ENCODE data around the gene EDDM3A. TPM values are rescaled to one million over a fixed set of nuclear protein-coding genes. Genes with fewer than 3 reads are reported as not detected.

Gene EDDM3A
- total and polyA plus RNA-seq, 2 of the 13 experiments (the other 11 are each of a cell fraction or from before 2014, with no cell fraction given), result not detected

GRCh38 chr14:20775043-20775442, 29.4 kb downstream of the EDDM3A start:
- Histone ChIP-seq H3K36me3 (replicated peaks in 1 of 2; ENCODE audit: control insufficient read depth in 1 of 2, insufficient read depth in 2 of 2, low read length in 2 of 2) (no peaks in the 10 kb centered on the region), H3K4me3 (replicated peaks in 1 of 3; ENCODE audit: insufficient read depth in 1 of 3, low read depth in 2 of 3, low read length in 3 of 3) (no peak overlapping the region), H3K27ac (ENCODE audit: extremely low read length, insufficient read depth, low read length) (no peak overlapping the region), H3K79me2 (ENCODE audit: insufficient read depth, low read length) (no peaks in the 10 kb centered on the region), H3K4me2 (ENCODE audit: low read depth, low read length) (no peak overlapping the region), H2AFZ (ENCODE audit: low read length) (no peak overlapping the region), H3K27me3 (ENCODE audit: control insufficient read depth in 1 of 2, insufficient read depth in 2 of 2, low read length in 2 of 2) (no peaks in the 10 kb centered on the region), H3K9ac (ENCODE audit: insufficient read depth, low read depth, low read length) (no peak overlapping the region), H3K9me3 (ENCODE audit: low read length) (no peaks in the 10 kb centered on the region), H3K4me1 (ENCODE audit: insufficient read depth, low read length) (no peaks in the 10 kb centered on the region), H4K20me1 (ENCODE audit: insufficient read depth, low read length) (no peaks in the 10 kb centered on the region)
- DNase-seq (ENCODE audit: low spot score), result no peak
- in situ Hi-C loops (cut with HindIII; ENCODE audit: extremely low pct_ligation_motif_present, low pct_unique_long_range_greater_than_20kb), result no loop called here
- no TSS peak for BruUV-seq (replicated peaks)
- no peak for ATAC-seq
- FAIRE-seq, result no peak
- TF ChIP-seq HOXA3 (CRISPR knock-in tag; IDR thresholded peaks at IDR 0.05) (no peak), HOXA7 (CRISPR knock-in tag; IDR thresholded peaks at IDR 0.05) (no peak), ZC3H13 (CRISPR knock-in tag; IDR thresholded peaks at IDR 0.05) (no peak), ZBED4 (CRISPR knock-in tag; IDR thresholded peaks at IDR 0.05; ENCODE audit: borderline replicate concordance) (no peak), ZBTB25 (CRISPR knock-in tag; IDR thresholded peaks at IDR 0.05) (no peak), ZBTB4 (CRISPR knock-in tag; IDR thresholded peaks at IDR 0.05; ENCODE audit: borderline replicate concordance) (no peak), TBP (CRISPR knock-in tag; IDR thresholded peaks at IDR 0.05) (no peak), RCOR2 (CRISPR knock-in tag; IDR thresholded peaks at IDR 0.05) (no peak), CEBPG (CRISPR knock-in tag; IDR thresholded peaks at IDR 0.05) (no peak), ATF7-NPFF (CRISPR knock-in tag; IDR thresholded peaks at IDR 0.05; ENCODE audit: low read depth) (no peak), ZMYM4 (CRISPR knock-in tag; IDR thresholded peaks at IDR 0.05) (no peak)
- intact Hi-C loops (cut with micrococcal nuclease; ENCODE audit: unreplicated experiment), result no loop called here
- 50% methylated on average over 6 of the region's 6 CpGs for WGBS (ENCODE audit: low lambda C conversion rate)
- POLR2A ChIA-PET, result no interaction called here
- CTCF ChIA-PET (ENCODE audit: low intra/inter-chr PET ratio, low total read pairs), result no interaction called here
